SIG-M5 (cell line): ENCODE data around the gene FOSL1.

ENCODE experiments used
- DNase-seq: peaks from one replicate; lab custom pipeline; 2025; lab: John Stamatoyannopoulos, UW

Gene FOSL1

GRCh38 chr11:65900125-65900898, at the start of gene FOSL1:
FOSL1 (minus strand) TSS chr11:65900388; CDS start chr11:65900339, 49 bp downstream.
- no peak for DNase-seq

- DNase-seq: no peak
These were observed 47.5 kb upstream of the FOSL1 start for GRCh38 chr11:65947603-65948125.

GRCh38 chr11:65947133-65947532, 46.9 kb upstream of the FOSL1 start:
- DNase-seq: no peak

GRCh38 chr11:65946655-65947054, 46.5 kb upstream of the FOSL1 start:
- no peak for DNase-seq

GRCh38 chr11:65945941-65946558, 45.9 kb upstream of the FOSL1 start:
- DNase-seq: no peak

GRCh38 chr11:65945430-65945911, 45.3 kb upstream of the FOSL1 start, which contains the start of gene TSGA10IP:
TSGA10IP (plus strand) TSS chr11:65945480; CDS start chr11:65945676, 196 bp downstream.
- no peak for DNase-seq

- no peak for DNase-seq
These were observed 44.6 kb upstream of the FOSL1 start for GRCh38 chr11:65944767-65945166.

- DNase-seq: no peak
These were observed 44.0 kb upstream of the FOSL1 start for GRCh38 chr11:65944191-65944590.

GRCh38 chr11:65942531-65942930, 42.3 kb upstream of the FOSL1 start:
- DNase-seq: no peak

- DNase-seq: no peak
These were observed 41.6 kb upstream of the FOSL1 start for GRCh38 chr11:65941720-65942310.

- no peak for DNase-seq
These were observed 37.6 kb upstream of the FOSL1 start for GRCh38 chr11:65937766-65938165.

GRCh38 chr11:65934014-65934413, 33.8 kb upstream of the FOSL1 start:
- DNase-seq: no peak

- DNase-seq: no peak
These were observed 32.4 kb upstream of the FOSL1 start for GRCh38 chr11:65932558-65932919.

GRCh38 chr11:65931773-65932557, 31.8 kb upstream of the FOSL1 start:
- no peak for DNase-seq

- no peak for DNase-seq
These were observed 28.5 kb upstream of the FOSL1 start for GRCh38 chr11:65928667-65929066.

GRCh38 chr11:65927904-65928397, 27.8 kb upstream of the FOSL1 start:
- no peak for DNase-seq

- DNase-seq: no peak
These were observed 25.2 kb upstream of the FOSL1 start for GRCh38 chr11:65925397-65925796.

- no peak for DNase-seq
These were observed 22.4 kb upstream of the FOSL1 start for GRCh38 chr11:65922565-65922964.

GRCh38 chr11:65921876-65922275, 21.7 kb upstream of the FOSL1 start:
- DNase-seq: no peak

- DNase-seq: no peak
These were observed 20.9 kb upstream of the FOSL1 start for GRCh38 chr11:65921033-65921555.

- DNase-seq: no peak
These were observed 20.2 kb upstream of the FOSL1 start for GRCh38 chr11:65920372-65920802.
